SH-SY5Y (cell line): ENCODE data around the gene ZNF579.

Source experiments
- GATA2 ChIP-seq: IDR thresholded peaks from 2 replicates; pipeline ENCODE4 v1.6.1; 2011; ENCODE audit warnings: mild to moderate bottlenecking, low read depth, low read length
- GATA3 ChIP-seq: IDR thresholded peaks from 2 replicates; pipeline ENCODE4 v1.6.1; 2011; ENCODE audit warnings: low read depth, mild to moderate bottlenecking, low read length, moderate library complexity

The ZNF579 gene

DNA sequence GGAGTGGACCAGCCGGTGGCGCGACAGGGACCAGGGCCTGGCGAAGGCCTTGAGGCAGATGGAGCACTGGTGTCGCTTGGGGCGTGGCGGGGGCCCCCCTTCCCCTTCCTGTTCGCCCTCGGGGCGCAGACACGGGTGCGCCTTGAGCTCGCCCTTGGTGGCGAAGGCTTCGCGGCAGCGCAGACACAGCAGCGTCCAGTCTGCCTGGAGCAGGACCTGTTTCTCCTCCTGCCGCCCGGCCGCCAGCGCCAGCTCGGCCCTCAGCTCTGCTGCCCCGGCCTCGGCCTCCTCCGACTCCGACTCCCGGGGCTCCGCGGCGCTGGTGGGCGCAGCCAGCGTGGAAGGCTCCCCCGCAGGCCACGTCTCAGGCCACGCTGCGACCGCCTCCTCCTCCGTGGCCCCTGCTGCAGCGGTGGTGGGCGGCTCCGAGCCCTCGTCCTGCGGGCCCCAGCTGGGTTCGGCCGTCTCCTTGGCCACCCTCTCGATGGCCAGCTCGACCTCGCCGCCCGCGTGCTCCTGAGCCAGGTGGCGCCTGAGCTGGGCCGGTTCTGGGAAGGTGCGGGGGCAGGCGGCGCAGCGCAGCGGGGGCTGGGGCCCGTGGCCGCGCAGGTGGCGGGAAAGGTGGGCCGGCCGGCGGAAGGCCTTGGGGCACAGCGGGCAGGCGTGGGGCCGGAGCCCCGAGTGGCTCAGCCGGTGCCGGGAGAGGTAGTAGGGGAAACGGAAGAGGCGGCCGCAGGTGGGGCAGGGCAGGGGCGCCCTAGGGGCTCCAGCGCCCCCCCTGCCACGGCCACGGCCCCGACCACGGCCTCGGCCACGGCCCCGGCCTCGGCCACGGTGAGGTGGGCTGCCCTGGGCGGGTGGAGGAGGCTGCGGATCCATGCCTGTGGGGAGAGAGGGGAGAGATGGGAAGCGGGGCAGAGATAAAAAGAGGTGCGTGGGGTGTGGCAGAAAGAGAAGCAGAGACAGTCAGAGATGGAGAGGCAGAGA is 1.6 kb downstream of the ZNF579 start:
- TF ChIP-seq GATA2 (no peak), GATA3 (no peak)

DNA sequence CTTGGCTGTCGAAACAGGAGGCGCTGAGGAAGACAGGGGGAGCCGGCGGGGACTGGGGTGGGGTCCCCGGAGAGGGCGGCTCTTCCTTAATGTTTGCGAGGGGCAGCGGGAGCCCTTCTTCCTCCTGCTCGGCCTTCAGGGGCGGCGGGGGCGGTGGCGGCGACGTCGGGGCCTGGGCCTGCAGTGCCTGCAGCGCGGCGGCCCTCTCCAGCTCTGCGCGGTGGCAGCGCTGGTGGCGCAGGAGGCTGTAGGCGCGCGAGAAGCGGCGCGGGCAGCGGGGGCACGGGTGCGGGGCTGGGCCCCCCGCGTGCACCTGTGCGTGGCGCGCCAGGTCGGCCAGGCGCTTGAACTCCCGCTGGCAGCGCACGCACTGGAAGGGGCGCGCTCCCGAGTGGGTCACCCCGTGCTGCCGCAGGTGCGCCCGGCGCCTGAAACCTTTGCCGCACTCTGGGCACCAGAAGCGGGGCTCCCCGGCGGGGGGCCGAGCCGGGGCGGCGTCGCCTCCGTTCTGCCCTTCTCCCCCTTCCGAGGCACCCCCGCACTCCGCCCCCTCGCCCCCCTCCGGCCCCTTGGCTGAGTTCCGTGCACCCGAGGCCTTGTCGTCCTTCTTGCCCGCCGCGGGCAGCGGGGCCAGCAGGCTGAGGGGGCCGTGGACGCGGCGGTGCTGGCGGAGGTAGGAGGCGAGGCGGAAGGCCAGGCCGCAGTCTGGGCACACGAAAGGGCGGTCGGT is 2.5 kb downstream of the ZNF579 start:
- no peak for TF ChIP-seq GATA2
- no peak for TF ChIP-seq GATA3

DNA sequence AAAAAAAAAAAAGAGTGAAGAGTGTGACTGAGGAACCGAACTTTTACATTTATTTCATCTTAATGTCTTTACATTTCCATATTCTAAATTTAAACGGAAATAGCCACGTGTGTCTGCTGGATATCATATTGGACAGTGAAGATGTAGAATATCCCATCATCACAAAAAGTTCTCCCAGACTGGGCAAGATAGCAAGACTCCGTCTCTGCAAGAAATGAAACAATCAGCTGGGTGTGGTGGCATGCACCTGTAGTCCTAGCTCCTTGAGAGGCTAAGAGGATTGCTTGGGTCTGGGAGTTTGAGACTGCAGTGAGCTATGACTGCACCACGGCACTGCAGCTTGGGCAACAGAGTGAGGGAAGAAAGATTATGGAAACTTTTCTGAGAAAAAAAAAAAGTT is 3.9 kb downstream of the ZNF579 start:
- TF ChIP-seq GATA3 (no peak), GATA2 (no peak)

DNA sequence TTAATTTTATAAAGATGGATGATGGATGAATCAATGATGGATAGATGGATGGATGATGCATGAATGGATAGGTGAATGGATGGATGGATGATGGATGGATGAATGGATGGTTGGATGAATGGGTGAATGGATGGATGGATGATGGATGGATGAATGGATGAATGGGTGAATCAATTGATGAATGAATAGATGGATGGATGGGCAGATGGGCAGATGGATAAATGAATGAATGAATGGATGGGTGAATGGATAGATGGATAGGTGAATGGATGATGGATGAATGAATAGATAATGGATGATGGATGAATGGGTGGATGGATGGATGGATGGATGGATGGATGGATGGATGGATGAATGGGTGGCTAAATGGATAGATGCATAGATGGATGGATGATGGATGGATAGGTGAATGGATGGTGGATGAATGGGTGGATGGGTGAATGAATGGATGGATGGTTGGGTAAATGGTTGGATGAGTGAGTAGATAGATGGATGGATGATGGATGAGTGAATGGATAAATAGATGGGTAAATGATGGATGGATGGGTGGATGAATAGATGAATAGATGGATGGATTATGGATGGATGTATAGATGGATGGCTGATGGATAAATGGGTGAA is 12.8 kb downstream of the ZNF579 start:
- TF ChIP-seq GATA3 = no peak
- TF ChIP-seq GATA2 = no peak

DNA sequence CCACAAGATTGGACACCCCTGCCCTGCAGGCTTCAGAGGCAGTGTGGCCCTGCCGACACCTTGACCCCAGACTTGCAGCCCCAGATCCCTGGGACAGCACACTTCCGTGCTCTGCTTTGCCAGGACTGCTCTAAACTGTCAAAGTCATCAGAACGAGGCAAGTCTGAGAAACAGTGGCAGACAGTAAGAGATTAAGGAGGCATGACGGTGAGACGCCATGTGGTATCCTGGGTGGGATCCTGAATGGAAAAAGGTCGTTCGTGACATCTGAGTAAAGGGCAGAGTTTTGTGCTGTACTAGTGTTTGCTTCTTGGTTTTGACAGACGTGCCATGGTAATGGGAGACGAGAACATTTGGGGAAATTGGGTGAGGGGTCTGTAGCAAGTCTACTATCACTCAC is 13.8 kb downstream of the ZNF579 start:
- TF ChIP-seq GATA2 (no peak), GATA3 (no peak)

DNA sequence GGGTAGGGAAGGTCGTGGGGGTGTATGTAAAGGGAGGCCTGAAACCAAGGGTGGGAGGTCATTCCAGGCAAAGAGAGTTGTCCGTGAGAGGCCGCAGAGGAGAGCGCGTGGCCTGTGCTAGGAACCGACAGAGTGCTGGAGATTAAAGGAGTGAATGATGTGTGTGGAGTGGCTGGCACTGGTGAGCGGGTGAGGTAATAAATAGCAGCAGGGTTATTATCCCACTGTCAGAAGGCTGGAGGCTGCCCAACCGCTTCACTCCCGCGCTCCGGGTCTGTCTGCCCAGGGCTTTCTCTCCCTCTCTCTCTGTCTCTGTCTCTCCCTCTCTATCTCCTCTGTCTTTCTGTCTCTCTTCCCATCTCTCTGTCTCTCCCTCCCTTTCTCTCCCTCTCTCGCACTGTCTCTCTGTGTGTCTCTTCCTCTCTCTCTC is 17.4 kb downstream of the ZNF579 start:
- no peak for TF ChIP-seq GATA3
- no peak for TF ChIP-seq GATA2

DNA sequence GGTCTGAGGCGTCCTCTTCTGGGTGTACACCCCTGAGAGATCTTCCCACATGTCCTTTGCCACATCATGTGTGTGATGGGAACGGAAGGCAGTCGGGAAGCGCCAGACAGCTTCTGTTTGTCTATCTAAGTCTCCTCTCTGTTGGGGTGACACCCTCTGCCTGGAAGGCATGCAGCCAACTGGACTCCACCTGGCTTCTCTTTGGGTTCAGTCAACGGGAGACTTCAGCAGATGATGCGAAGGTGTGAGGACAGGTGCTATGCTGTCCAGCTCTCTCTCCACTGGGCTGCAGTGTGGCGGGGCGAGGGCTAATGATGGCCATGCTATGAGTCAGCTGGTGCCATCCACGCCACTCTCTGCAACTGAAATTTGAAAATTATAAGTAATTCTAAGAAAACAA is 21.0 kb downstream of the ZNF579 start:
- TF ChIP-seq GATA3 = no peak
- no peak for TF ChIP-seq GATA2

DNA sequence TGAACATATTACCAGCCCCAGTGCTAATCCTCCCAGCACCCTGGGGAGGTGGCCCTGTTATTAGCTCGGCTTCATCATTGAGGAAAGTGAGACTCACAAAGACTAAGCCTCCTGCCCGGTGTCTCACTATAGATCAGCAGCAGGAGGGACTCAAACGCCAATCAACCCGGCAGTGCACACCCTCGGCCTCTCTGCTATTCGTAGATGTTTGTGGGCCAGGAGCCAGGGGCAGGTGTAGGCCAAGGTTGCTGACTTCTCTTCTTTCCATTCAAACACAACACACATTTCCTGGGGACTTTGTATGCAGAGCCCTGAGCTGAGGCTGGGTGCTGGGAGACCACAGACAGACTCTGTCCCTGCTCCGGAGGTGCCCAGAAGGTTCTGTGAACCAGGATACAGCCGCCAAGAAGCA is 25.9 kb downstream of the ZNF579 start:
- TF ChIP-seq GATA2 (no peak), GATA3 (no peak)

DNA sequence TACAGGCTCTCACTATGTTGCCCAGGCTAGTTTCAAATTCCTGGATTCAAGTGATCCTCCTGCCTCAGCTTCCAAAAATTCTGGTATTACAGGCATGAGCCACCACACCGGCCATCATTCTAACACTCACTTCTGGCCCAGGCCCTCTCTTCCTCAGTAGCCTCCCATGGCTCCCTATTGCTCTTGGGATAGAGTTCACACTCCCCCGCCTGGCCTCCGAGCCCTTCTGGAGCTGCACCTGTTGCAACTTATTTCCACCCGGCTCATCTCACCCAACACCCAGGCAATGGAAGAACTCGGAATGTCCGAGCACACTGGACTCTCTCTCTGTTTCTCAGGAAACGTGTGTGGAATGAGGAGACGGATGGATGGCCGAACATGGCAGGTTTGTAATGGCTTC is 26.3 kb downstream of the ZNF579 start:
- TF ChIP-seq GATA3 (no peak), GATA2 (no peak)

DNA sequence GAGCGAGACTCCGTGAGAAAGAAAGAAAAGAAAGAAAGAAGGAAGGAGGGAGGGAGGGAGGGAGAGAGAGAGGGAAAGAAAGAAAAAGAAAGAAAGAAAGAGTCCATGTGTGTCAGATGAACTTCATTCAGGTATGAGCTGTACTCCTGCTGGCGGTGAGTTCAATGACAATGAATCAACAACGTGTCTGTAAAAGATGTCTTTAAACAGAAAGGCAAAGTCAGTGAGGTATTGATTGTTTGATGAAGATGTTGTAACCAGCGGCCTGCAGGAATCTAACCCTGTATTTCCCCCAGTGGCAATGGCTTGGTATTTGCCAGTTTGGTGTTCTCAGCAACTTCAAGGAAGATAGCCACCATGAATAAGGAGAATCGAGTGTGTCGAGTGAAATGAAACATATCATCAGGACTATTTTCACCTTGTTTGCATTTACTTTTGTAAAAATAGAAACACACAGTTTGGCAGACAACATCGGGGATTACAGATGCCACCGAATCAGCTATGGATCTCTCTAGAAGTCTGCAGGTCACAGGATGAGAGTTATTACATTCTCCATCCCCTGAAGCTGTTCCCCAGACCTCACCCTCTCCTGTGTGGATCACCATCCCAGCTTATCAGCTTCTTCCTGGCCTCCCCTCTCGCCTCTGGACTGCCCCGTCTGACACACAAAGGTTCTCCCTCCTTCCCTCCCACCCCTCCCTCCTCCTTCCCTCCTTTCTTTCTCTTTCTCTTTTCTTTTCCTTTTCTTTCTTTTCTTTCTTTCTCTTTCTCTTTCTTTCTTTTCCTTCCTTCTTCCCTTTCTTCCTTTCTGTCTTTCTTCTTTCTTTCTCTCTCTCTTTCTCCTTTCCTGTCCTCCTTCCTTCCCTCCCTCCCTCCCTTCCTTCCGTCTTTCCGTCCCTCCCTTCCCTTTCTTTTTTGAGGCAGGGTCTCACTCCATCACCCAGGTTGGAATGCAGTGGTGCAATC is 27.1 kb downstream of the ZNF579 start:
- TF ChIP-seq GATA3 (no peak), GATA2 (no peak)

DNA sequence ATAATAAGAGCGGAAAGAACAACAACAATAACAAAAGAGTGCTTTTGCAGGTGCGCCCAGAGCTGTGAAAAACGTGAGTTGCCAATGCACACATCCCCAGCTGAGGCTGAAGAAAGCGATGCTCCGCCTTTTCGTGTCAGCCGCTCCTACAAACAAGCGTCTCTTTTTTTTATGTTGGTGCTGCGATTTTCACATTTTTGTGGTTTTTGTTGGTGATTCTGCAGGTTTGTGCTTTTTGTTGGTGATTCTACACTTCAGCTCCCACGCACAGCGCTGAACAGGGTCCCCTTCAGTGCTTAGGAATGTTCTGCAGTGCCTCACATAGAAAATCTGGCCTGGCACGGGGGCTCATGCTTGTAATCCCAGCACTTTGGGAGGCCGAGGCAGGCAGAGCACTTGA is 28.0 kb downstream of the ZNF579 start:
- no peak for TF ChIP-seq GATA3
- TF ChIP-seq GATA2 = no peak

DNA sequence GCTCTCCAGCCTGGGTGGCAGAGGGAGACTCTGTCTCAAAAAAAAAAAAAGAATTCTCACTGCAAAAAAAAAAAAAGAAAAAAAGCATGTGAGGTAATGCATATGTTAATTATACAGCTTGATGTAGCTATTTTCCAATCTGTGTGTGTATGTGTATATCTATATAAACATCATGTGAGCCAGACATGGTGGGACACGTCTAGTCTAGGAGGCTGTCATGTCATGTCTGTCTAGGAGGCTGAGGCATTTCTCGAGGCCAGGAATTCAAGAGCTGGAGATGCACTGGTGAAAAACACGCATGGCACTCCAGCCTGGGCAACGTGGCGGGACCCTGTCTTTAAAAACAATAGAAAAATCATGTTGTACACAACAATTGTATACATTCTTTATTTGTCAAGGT is 28.4 kb downstream of the ZNF579 start:
- TF ChIP-seq GATA2 = no peak
- TF ChIP-seq GATA3 = no peak

DNA sequence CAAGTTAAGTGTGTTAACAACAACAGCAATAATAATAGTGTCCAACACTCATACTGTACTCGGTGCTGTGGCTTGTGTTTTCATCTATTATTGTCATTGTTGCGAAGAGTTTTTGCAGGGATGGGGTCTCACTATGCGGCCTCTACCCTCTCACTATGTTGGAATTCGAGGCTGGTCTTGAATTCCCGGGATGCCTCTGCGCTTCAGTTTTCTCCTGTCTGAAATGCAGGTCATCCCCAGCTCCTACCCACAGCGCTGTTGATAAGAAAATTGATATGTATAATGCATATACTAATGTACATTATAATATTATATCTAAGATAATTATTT is 30.4 kb downstream of the ZNF579 start:
- TF ChIP-seq GATA2 (no peak), GATA3 (no peak)
